Endometrial microvascular endothelial cells (primary cell): ENCODE results near the gene CSMD2. TPM values are rescaled to one million over a fixed set of nuclear protein-coding genes. Genes with fewer than 3 reads are reported as not detected.

Experiments
- in situ Hi-C: cut with HindIII; loops from 2 replicates; pipeline ENCODE4 v1.10.0; 2017; ENCODE audit warnings: low sequenced_read_pairs, low pct_unique_long_range_greater_than_20kb; ENCODE audit errors: inconsistent ontology term
- total RNA-seq: library from RNA; depleted of rRNA; stranded (reverse); fragments of >200 nt; gene quantifications from one replicate; pipeline ENCODE4 v1.2.3, GENCODE V29; 2015; ENCODE audit errors: inconsistent ontology term

Gene CSMD2
- total RNA-seq, 1 donor from 2014 or later: 0.28 TPM

- in situ Hi-C loops: no loop called here
Observed at GRCh38 chr1:33982419-33982818, 182.6 kb downstream of the CSMD2 start.

GRCh38 chr1:33979341-33979740 is 185.7 kb downstream of the CSMD2 start:
- in situ Hi-C loops: no loop called here

- in situ Hi-C loops: no loop called here
Observed at GRCh38 chr1:33975961-33976360, 189.1 kb downstream of the CSMD2 start.

GRCh38 chr1:33973799-33974545 is 191.1 kb downstream of the CSMD2 start:
- in situ Hi-C loops: no loop called here

GRCh38 chr1:33972676-33973395 is 192.2 kb downstream of the CSMD2 start:
- in situ Hi-C loops: no loop called here

GRCh38 chr1:33971913-33972312 is 193.1 kb downstream of the CSMD2 start:
- in situ Hi-C loops: no loop called here

- in situ Hi-C loops: no loop called here
Observed at GRCh38 chr1:33971018-33971710, 193.9 kb downstream of the CSMD2 start.

- in situ Hi-C loops: no loop called here
Observed at GRCh38 chr1:33970148-33970825, 194.7 kb downstream of the CSMD2 start.

- in situ Hi-C loops: no loop called here
Observed at GRCh38 chr1:33966346-33967141, 198.5 kb downstream of the CSMD2 start.

GRCh38 chr1:33965086-33965485 is 199.9 kb downstream of the CSMD2 start:
- in situ Hi-C loops: no loop called here

GRCh38 chr1:33962061-33962460 is 203.0 kb downstream of the CSMD2 start:
- in situ Hi-C loops: no loop called here

GRCh38 chr1:33960188-33960895 is 204.7 kb downstream of the CSMD2 start:
- in situ Hi-C loops: no loop called here

GRCh38 chr1:33957854-33958253 is 207.2 kb downstream of the CSMD2 start:
- in situ Hi-C loops: no loop called here

GRCh38 chr1:33955096-33955495 is 209.9 kb downstream of the CSMD2 start:
- in situ Hi-C loops: no loop called here

GRCh38 chr1:33949570-33949969 is 215.5 kb downstream of the CSMD2 start:
- in situ Hi-C loops: no loop called here

GRCh38 chr1:33948291-33948690 is 216.7 kb downstream of the CSMD2 start:
- in situ Hi-C loops: no loop called here

- in situ Hi-C loops: no loop called here
Observed at GRCh38 chr1:33946836-33947235, 218.2 kb downstream of the CSMD2 start.

GRCh38 chr1:33944846-33945245 is 220.2 kb downstream of the CSMD2 start:
- in situ Hi-C loops: no loop called here
